GM19455 (cell line): ENCODE data around the gene SCAF11.
"Not testable (repeated sequence)": the region's sequence is repeated elsewhere in the genome, so short reads cannot be mapped to it uniquely, and the experiment has no call there.

Source experiments
- ATAC-seq: cut with Tn5 transposase; IDR thresholded peaks from one replicate; pipeline ENCODE4 v1.9.1; 2021; ENCODE audit not compliant: unreplicated experiment

Gene SCAF11

GRCh38 chr12:45990468-45991283 lies at the start of gene SCAF11:
SCAF11 (minus strand) TSS chr12:45990574; CDS start chr12:45964167, 26,407 bp downstream.
- ATAC-seq, result peak; percentile 72

GRCh38 chr12:46037066-46037465 lies 46.7 kb upstream of the SCAF11 start:
- not testable (repeated sequence) for ATAC-seq

GRCh38 chr12:46027172-46027571 lies 36.8 kb upstream of the SCAF11 start:
- ATAC-seq, result no peak

DNA sequence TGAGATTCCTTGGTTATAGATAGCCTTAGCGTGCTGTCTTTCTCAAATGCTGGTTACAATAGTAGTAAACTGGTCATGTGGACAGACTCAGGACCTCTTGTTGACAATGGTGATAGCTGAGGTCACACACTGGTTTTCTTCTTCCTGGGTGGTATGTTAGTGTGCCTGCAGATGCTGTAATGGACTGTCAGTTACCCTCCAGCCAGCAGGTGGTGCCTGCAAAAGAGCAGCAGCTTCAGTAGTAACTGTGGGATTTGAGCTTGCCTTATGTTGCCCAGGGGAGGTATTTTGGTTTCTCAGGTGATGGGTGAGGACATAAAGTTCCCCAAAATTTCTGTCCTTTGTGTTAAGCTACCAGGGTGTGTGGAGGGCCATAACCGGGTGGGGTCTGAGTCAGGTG lies 33.7 kb upstream of the SCAF11 start:
- ATAC-seq, result no peak

DNA sequence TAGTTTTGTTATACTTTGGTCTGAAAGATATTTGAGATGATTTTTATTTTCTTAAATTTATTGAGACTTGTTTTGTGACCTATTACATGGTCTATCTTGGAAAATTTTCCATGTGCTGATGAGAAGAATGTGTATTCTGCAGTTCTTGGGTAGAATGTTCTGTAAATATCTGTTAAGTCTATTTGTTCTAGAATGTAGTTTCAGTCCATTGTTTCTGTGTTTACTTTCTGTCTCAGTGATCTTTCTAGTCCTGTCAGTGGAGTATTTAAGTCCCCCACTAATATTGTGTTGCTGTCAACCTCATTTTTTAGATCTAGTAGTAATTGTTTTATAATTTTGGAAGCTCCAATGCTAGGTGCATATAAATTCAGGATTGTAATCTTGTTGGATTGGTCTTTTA lies 30.4 kb upstream of the SCAF11 start:
- no peak for ATAC-seq

GRCh38 chr12:46018712-46019111 lies 28.3 kb upstream of the SCAF11 start:
- ATAC-seq, result not testable (repeated sequence)

DNA sequence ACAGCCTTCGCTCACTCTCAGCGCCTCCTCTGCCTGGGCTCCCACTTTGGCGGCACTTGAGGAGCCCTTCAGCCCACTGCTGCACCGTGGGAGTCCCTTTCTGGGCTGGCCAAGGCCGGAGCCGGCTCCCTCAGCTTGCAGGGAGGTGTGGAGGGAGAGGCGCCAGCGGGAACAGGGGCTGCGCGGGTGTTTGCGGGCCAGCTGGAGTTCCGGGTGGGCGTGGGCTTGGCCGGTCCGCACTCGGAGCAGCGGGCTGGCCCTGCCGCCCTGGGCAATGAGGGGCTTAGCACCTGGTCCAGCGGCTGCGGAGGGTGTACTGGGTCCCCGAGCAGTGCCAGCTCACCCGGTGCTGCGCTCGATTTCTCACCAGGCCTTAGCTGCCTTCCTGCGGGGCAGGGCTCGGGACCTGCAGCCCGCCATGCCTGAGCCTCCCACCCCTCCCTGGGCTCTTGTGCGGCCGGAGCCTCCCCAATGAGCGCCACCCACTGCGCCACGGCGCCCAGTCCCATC lies 27.5 kb upstream of the SCAF11 start:
- not testable (repeated sequence) for ATAC-seq

DNA sequence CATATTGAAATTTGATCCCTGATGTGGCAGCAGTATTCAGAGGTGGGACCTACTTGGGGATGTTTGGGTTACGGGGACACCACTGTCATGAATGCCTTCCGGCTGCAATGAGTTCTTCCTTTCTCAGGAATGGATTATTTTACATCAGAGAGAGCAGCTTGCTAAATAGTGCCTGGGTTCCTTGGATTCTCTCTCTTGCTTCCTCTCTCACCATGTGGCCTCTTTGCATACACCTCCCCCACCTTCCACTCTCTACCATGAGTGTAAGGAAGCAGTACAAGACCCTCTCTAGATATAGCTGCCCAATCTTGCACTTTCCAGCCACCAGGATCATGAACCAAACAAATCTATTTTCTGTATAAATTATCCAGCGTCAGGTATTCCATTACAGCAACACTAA lies 15.4 kb upstream of the SCAF11 start:
- ATAC-seq, result no peak

- no peak for ATAC-seq
Measured at GRCh38 chr12:46005151-46005797, 14.9 kb upstream of the SCAF11 start.

DNA sequence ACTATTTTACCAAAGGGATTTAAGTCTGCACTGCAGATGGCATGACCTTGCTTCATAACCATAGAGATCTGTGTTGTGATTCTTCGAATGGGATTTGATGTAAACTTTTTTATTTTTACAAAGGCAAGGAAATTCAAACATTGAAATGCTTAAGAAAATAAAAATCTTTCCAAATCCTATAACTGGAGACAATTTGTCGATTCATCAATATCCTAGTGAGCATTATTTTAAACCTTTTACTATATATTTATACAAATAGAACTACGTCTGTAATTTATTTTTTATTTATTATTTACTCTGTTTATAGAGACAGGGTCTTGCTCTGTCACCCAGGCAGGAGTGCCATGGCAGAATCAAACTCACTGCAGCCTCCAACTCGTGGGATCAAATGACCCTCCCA lies 14.3 kb upstream of the SCAF11 start:
- no peak for ATAC-seq

- not testable (repeated sequence) for ATAC-seq
Measured at GRCh38 chr12:46000076-46000475, 9.7 kb upstream of the SCAF11 start.

DNA sequence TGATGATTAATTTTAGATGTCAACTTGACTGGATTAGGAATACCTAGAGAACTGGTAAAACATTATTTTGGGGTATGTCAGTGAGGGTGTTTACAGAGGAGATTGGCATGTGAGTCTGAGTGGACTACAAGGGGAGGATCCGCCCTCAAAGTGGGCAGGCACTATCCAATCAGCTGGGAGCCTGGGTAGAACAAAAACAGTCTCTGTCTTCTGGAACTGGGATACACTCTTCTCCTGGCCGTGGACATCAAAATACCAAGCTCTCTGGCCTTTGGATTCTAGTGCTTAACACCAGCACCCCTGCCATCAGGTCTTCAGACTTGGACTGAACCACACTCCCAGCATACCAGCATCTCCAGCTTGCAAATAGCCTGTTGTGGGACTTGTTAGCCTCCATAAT lies 4.4 kb upstream of the SCAF11 start:
- ATAC-seq, result no peak

DNA sequence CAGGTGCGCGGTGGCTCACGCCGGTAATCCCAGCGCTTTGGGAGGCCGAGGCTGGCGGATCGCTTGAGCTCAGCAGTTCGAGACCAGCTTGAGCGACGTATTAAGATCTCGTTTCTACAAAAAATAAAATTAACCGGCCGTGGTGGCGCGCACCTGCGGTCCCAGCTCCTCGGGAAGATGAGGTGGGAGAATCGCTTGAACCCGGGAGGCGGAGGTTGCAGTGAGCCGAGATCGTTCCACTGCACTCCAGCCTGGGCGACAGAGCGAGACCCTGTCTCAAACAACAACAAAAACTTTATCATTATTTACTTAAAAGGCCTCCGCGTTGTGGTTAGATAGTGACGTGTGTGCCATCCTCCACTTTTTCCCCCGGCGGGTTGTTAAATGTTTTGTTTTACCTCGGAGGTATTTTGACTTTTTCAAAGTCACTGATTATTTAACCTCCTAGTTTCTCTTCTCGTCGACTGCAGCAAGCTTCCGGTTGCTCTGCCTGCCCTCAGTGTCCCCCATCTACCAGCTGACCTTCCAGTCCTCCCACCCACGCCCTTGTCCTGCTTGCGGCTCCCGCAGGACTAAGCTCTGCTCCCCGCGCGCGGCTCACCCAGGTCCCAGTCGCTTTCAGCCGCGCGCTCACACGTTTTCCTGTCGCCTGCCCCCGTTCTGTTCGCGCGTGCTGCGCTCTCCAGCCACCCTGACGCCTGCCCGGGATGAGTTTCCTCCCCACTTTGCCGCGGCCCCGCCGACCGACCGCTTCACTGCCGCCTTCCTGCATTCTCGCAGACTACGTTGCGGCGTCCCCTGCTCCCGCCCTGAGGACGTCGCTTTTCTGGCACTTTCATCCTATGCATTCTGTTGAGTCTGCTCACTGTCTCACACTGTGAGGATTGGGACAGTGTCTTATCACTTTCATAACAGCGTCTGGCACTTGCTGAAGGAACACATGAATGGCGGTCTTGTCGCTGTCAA lies 1.2 kb upstream of the SCAF11 start:
- peak; percentile 29 for ATAC-seq

GRCh38 chr12:45989721-45990467 lies 480 bp downstream of the SCAF11 start:
- ATAC-seq, result peak; percentile 44

DNA sequence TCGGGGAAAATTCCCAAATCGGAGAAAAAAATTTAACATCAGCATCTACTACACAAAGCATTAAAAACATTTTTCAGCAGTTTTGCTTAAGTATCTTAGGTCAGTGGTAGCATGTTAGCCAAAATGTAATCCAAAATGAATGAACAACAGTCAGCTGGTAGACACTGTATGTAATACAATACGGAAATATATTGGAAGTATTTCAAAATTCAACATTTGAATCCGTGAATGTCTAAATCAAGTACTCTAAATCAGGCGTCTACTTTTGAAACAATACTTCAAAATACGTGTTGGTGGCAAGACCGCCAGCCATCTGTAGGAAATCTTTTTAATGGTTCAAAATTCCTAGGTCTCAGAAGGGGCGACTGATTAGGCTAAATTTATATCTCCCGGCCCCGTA lies 1.1 kb downstream of the SCAF11 start:
- no peak for ATAC-seq

DNA sequence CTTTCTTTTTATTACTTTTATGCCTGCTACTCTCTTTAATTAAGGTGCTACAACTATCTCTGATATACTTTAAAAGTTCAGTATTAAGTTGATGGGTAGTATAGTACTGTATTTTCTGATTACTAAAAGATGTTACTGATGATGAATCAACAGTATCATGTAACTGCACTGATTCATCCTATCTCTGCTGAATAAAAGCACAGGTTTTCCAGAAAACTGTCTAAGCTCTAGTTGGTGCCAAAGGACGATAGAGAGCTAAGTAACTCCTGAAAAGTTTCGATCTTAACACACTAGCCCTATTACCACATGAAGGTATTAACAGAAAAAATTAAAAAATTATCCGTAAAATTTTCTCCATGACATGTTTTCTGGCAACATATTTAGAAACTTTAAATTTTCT lies 2.1 kb downstream of the SCAF11 start:
- no peak for ATAC-seq

DNA sequence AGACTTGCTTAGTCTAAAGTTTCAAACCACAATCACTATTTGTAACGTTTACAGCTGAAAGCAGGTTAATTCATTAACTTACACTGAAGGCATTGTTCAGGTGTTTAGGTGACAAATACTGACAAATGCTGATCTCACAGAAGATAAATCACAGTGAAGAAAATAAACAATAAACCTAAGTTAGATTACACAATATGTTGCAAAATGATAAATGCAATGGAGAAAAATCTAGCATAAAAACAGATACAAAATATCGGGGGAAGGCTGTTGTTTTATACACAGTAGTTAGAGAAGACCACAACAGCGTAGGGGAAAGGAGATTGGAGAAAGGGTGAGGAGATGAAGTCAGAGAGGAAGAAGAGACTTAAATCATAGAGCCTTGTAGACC lies 3.0 kb downstream of the SCAF11 start:
- no peak for ATAC-seq

GRCh38 chr12:45986641-45987339 lies 3.6 kb downstream of the SCAF11 start:
- ATAC-seq, result no peak

GRCh38 chr12:45981075-45981837 lies 9.1 kb downstream of the SCAF11 start:
- no peak for ATAC-seq
